GM18907 (cell line): ENCODE measurements around the gene ADGRD1.

Experiments
- ATAC-seq: cut with Tn5 transposase; IDR thresholded peaks from one replicate; pipeline ENCODE4 v1.9.1; 2021; ENCODE audit warnings: mild to moderate bottlenecking, moderate library complexity; ENCODE audit not compliant: unreplicated experiment

ADGRD1 gene

GRCh38 chr12:131142891-131143657 is 189.4 kb downstream of the ADGRD1 start:
- no peak for ATAC-seq

DNA sequence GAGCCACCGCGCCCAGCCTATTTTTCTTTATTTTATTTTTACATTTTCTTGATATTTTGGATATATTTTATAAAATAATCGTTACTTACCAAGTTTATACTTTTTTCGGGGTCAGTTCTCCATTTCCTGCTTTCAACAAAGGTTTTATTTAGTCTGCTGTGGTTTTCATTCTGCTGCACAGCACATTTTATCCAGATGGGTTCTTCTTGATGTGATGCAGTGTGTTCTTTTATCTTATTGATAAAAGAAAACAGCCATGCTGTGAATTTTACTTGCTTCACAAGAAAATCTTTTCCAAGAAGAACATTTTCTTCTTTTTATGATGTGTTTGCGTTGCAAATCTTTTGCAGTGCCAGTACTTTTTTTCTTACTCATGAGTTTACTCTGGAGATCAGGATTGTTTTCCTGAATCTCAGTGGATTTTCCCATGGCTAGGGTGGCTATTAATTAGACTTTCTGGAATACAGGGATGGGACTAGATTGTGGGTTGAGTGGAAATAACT is 192.5 kb downstream of the ADGRD1 start:
- no peak for ATAC-seq

DNA sequence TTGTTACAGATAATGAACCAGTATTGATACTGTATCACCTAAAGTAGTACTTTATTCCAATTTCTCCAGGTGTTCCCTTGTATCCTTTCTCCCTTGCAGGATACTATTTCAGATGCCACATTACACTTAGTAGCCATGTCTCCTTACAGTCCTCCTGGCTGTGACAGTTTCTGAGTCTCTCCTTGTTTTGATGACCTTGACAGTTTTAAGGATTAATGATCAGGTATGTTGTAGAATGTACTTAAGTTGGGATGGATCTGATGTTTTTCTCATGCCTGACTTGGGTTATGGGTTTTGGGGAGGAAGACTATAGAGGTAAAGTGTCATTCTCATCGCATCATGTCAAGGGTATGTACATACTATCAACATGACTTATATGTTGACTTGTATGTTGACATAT is 193.6 kb downstream of the ADGRD1 start:
- ATAC-seq = no peak

DNA sequence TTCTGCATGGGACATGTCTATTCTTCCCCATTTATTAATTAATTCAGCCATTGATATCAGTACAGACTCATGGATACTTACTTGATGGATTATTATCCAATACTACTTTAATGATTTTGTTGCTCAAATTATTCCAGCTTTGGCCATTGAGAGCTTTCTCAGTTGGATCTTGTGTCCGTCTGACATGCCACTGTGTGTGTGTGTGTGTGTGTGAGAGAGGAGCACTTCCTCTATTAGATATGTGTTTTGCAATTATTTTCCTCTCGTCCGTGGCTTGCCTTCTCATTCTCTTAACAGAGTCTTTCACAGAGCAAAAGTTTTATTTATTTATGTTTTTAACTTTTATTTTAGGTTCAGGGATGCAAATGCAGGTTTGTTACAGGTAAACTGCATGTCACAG is 194.2 kb downstream of the ADGRD1 start:
- no peak for ATAC-seq

DNA sequence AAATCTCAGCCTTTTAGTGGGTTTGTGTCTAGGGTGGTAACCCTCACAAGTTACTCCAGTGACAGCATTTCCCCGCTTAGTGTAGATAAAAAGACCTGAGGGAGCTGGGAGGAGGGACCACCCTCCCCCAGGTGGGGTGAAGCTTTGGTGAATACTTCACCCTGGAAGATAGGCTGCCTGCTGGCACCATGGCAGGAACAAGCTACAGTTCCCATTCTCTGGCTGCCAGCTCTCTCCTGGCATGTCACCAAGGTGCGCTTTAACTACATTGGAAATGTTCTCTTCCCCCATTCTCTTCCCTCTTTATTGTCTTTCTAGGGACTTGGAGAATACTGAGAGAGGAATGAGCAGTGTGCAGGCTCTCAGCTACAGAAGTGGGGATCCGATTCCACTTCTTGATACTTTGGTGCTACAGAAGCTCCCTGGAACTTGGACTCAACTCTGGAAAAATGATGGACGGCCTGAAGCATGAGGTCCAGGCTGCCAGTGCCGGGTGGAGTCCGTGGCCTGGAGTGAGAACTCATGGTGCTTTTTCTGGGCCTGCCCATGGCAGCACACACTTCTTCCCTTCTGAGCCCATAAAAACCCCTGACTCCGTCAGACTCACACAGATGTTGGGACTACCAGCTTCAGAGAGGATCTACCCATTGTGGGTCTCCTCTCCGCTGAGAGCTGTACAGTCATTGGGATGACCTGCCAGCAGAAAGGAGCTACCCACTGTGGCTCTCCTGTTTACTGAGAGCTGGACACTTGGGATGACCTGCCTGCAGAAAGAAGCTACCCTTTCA is 198.0 kb downstream of the ADGRD1 start:
- ATAC-seq = no peak

GRCh38 chr12:131152587-131152986 is 198.9 kb downstream of the ADGRD1 start:
- no peak for ATAC-seq

DNA sequence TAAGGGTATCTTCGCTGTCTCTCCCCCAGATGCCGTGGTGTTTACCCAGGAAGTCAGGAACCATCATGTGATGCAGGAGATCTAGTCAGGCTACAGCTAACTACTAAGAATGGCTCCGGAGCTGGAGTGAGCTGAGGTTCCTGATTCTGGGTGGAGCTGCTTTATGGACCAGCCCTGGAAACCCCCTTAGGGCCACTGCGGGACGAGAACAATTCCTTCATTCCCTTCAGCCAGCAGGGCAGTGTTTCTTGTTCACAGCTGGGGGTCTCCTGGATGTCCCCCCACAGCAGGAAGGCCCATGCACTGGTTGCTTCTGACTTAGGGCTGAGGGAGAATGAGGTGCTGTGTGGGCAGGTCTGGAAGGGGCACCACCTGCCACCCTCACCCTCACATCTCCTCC is 199.3 kb downstream of the ADGRD1 start:
- ATAC-seq = no peak

DNA sequence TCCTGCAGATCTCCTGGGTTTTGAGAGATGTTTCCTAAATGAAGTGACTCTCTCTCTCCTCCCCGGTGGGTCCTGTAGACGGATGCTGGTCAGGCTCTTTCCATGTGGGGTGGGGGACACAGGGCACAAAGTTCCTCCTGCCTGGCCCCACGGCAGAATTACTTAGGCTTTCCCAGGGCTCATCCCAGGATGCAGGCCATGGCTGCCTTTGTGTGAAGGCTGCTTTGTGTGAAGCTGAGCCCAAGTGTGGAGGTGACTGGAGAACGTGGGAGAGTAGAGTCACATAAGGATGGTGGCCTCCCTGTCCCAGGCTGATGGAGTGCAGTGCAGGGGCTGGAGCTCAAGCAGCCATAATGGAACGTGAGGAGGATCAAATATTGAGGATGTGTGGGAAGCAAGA is 200.2 kb downstream of the ADGRD1 start:
- no peak for ATAC-seq

DNA sequence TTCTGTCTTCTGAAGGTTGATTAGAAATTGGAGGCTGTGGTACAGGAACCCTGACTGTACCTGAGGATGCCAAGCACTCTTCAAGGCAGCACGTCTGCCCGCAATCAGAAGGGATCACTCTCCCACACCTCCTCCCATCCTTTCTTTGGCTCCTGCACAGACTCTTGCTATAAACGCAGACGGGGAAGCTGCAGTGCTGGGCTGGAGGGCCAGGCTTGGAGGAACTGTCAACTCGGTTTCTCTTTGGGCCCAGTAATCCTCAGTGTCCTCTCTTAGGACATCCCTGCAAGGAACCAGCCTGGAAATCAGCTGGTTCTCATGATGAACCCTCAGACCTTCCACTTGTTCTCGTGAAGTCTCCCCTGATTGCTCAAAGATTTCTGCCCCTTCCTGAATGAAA is 201.4 kb downstream of the ADGRD1 start:
- ATAC-seq = no peak

- ATAC-seq = no peak
Observed at GRCh38 chr12:131157743-131158142, 204.0 kb downstream of the ADGRD1 start.

DNA sequence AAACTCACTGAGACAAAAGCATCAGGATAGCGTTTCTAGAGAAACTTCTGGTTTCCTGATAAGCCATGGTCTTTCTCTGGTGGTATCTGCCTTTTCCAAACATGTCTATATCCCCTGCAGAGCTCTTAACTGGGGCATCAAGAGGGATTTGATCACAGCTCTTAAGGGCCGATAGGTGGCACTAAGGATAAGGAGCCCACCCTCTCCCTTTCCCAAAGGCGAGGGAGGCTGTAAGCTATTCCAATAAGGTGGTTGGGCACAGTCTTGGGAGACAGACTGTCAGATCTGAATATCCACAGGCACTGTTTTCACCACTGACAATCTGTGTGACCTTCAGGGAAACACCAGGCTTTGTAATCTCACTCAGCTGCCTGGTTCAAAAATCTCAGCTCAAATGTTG is 206.0 kb downstream of the ADGRD1 start:
- ATAC-seq = no peak

DNA sequence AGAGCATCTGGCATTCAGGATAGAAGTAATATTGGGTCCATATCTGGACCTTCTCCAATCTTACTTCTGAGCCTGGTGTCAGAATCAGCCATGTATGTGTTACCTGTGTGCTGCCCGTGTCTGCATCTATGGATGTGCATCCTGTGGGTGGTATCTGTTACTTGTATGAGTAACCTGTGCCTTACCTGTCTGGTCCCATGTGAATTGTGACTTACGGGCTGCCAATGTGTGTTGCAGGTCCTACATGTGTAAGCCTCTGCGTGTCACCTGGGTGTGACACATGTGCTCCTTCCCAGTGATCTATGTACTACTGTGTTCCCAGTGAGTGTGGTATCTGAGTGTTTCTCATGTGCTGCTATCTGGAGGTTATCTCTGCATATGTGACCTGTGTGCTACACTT is 208.4 kb downstream of the ADGRD1 start:
- no peak for ATAC-seq

DNA sequence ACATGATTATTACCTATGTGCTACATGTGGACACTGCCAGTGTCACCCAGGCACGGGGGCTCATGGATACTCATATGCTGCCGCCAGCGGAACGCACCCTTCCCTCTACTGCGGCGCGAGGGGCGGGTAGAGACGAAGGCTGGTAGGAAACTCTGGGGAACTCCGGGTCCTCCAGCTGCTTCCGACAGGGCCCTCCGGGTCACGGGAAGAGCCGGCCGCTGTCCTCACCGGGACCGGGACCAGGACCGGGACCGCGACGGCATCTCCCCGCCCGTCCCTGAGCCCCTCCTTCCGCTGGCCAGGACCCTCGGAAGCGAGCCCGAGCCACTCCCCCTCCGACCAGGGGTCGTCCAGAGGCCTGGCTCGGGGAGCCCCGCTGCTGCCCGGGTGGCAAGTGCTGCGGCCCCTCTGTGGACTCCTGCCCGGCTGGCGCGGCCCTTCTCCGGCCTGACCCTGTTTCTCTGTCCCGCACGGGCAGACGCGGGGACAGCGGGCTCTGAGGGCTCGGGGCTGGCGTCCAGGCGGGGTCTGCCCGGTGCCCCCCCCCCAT is 209.6 kb downstream of the ADGRD1 start:
- no peak for ATAC-seq

- no peak for ATAC-seq
Observed at GRCh38 chr12:131164096-131164872, 210.6 kb downstream of the ADGRD1 start.

- no peak for ATAC-seq
Observed at GRCh38 chr12:131166717-131167116, 213.0 kb downstream of the ADGRD1 start.

GRCh38 chr12:131167334-131167733 is 213.6 kb downstream of the ADGRD1 start:
- no peak for ATAC-seq

GRCh38 chr12:131171029-131171428 is 217.3 kb downstream of the ADGRD1 start:
- ATAC-seq = no peak

- no peak for ATAC-seq
Observed at GRCh38 chr12:131174901-131175300, 221.2 kb downstream of the ADGRD1 start.

DNA sequence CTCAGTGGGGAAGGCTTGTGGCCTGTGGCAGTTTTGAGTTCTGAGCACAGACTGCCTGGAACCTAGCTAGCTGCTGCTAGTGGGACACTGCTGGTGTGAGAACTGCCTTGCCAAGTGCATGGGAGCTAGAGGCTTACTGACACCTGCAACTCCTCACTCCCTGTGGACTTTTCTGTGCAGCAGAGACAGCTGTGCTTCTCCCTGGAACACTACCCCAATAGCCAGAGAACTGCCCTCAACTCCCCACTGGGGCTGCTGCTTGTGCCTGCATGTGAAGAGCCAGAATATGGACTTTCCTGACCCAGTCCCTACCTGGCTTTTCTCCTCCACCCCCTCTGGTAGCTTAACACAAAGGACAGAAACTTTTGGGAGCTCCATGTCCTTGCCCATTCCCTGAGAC is 222.6 kb downstream of the ADGRD1 start:
- ATAC-seq = no peak

GRCh38 chr12:131176926-131177325 is 223.2 kb downstream of the ADGRD1 start:
- ATAC-seq = no peak

GRCh38 chr12:131177599-131177998 is 223.9 kb downstream of the ADGRD1 start:
- ATAC-seq = no peak
